ENCODE results near the gene NRL. TPM values are rescaled to one million over a fixed set of nuclear protein-coding genes. Genes with fewer than 3 reads are reported as not detected.
A peak's percentile ranks its signal among the peaks of the same experiment; 100 is the strongest.

Gene NRL
- total and polyA plus RNA-seq, 10 of the 15 experiments (the other 5 are each of a cell fraction or from before 2014, with no cell fraction given): 0.11 to 4.4 (median 2.2) TPM

DNA sequence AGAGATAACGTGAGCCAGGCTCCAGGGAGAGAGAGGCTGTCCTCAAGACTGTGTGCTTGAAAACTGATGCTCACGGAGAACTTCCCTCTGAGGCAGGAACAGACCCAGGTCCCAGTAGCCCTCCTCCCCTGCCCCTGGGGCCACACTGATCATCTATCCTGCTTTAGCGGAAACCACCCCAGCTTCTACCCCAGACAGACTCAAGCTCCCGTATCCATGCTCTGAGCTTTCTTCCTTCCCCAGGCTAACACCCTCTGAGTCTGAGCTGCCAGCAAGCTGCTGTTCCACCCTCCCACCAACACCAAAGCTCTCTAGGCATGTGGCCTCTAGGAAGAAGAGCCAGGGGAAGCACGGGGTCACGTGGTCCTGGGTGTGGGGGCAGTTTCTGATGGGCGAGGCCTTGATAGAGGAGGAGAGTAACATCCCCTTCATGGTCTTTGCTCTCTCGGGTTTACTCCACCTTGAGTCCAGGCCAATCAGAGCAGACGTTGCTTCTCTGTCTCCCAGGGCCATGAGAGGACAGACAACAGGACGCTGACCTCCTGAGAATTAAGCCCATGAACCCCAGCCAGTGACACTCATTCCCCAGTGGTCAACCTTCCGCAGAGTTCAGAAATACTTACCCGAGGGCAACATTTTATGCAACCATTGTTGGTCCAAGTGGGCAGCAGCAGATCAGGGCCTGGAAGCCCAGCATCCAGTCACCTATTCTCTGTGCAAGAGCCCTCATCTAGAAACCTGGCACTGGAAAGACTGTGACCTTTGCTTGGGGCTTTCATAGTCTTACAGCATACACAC, 19.3 kb downstream of the NRL start (continued):
- TF ChIP-seq TARDBP (IDR thresholded peaks at IDR 0.05; ENCODE audit: borderline replicate concordance) (0 out of 2 replicates have a peak, but pooled peaks have one; percentile 28), JUNB (IDR thresholded peaks at IDR 0.05) (no peak; the same call in 1 of the 2 replicates), STAT3 (IDR thresholded peaks at IDR 0.05; ENCODE audit: low read depth, low read length) (peak; percentile 62; the same call in 1 of the 2 replicates), SMAD1 (IDR thresholded peaks at IDR 0.05; ENCODE audit: low read depth, partially characterized antibody) (peak; percentile 93), GATAD2B (conservative IDR thresholded peaks at IDR 0.05; ENCODE audit: low read depth) (no peak; the same call in 1 of the 2 replicates), CHD1 (IDR thresholded peaks at IDR 0.05; ENCODE audit: low read depth, low read length) (no peak), GABPA (IDR thresholded peaks at IDR 0.05; ENCODE audit: low read depth) (no peak), ESRRA (IDR thresholded peaks at IDR 0.05; ENCODE audit: low read length) (0 out of 2 replicates have a peak, but pooled peaks have one; percentile 35)
- TF ChIP-seq, protein P1, sequence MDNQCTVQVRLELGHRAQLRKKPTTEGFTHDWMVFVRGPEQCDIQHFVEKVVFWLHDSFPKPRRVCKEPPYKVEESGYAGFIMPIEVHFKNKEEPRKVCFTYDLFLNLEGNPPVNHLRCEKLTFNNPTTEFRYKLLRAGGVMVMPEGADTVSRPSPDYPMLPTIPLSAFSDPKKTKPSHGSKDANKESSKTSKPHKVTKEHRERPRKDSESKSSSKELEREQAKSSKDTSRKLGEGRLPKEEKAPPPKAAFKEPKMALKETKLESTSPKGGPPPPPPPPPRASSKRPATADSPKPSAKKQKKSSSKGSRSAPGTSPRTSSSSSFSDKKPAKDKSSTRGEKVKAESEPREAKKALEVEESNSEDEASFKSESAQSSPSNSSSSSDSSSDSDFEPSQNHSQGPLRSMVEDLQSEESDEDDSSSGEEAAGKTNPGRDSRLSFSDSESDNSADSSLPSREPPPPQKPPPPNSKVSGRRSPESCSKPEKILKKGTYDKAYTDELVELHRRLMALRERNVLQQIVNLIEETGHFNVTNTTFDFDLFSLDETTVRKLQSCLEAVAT (IDR thresholded peaks at IDR 0.05): peak; percentile 77

DNA sequence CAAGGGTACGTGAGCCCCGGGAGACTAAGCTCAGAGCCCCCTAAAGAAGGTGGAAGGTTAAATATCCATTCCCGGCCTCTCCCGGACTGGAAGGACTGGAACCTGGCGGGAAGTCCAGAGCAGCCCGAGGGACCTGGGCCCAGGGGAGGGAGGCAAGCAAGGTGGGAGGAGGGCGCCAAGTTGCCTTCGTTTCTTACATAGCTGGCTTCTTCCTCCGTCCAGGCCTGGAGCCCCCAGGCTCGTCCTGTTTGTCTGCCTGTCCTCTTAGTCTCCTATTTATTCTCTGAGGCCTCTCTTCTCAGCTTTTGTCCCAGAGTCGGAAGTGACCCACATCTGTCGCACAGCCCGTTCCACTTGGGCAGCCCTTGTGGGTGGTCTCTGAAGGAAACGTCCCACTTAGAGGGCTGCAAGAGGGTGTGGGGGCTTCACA, 19.9 kb downstream of the NRL start:
- Histone ChIP-seq H3K4me2 (ENCODE audit: control insufficient read depth, insufficient read depth) (peak overlapping the region; percentile 64), H3K36me3 (ENCODE audit: control insufficient read depth in 2 of 2, insufficient read depth in 2 of 2, low read length in 1 of 2) (peaks cover 0 to 11% of the 10 kb centered on the region in 2 experiments; a peak in 2 of 4 replicates), H3K79me2 (ENCODE audit: control insufficient read depth, insufficient read depth, low read length) (peaks cover 24% of the 10 kb centered on the region), H2AFZ (ENCODE audit: control insufficient read depth, low read depth, low read length) (peak overlapping the region; percentile 36; the same call in 1 of the 2 replicates), H4K20me1 (ENCODE audit: control insufficient read depth, insufficient read depth) (no peaks in the 10 kb centered on the region), H3K4me1 (ENCODE audit: control insufficient read depth, insufficient read depth, low read length) (0 out of 2 replicates have a peak, but pooled peaks cover 3% of the 10 kb centered on the region), H3K9me3 (replicated peaks; ENCODE audit: control insufficient read depth, insufficient read depth, low read length) (no peaks in the 10 kb centered on the region), H3K9ac (ENCODE audit: control insufficient read depth, insufficient read depth, low read length) (peak overlapping the region; percentile 100), H3K27ac (ENCODE audit: control insufficient read depth, insufficient read depth) (peak overlapping the region; percentile 99), H3K4me3 (peak overlapping the region; percentile 98), H3K27me3 (replicated peaks in 1 of 2; ENCODE audit: control insufficient read depth in 2 of 2, insufficient read depth in 2 of 2, low read length in 1 of 2) (no peaks in the 10 kb centered on the region)
- POLR2A ChIA-PET: interaction anchor here (1.0 to 6.8 kb wide), 14 partner anchors 10 to 148 kb away, joined by 3 to 90 read pairs (median 14); partner anchors contain the start of genes CARMIL3, DCAF11, EMC9 and IRF9
- WGBS (ENCODE audit: insufficient coverage, insufficient replicate concordance, low lambda C conversion rate, missing lambda C conversion rate): 1% methylated on average over 14 of the region's 14 CpGs
- SMC1A ChIA-PET (ENCODE audit: uncharacterized antibody, unreplicated experiment): interaction anchor here (0.6 to 9.2 kb wide), 11 partner anchors 11 to 148 kb away, joined by 3 to 195 read pairs (median 7); partner anchors contain the start of genes DCAF11, IPO4, IRF9 and NRL
- RAD21 ChIA-PET (ENCODE audit: unreplicated experiment): interaction anchor here (1.1 to 9.1 kb wide), 14 partner anchors 13 to 213 kb away, joined by 3 to 153 read pairs (median 6); partner anchors contain the start of genes CARMIL3, CIDEB, DCAF11 and IPO4
- FAIRE-seq (no peak), DNase-seq (ENCODE audit: low read depth, low spot score) (no peak), ATAC-seq (peak; percentile 1)
- in situ Hi-C loops (cut with MboI): loop anchor here (5.0 kb wide), 2 partner anchors 38 to 118 kb away; no protein-coding TSS in a partner anchor
- intact Hi-C loops (cut with micrococcal nuclease; ENCODE audit: unreplicated experiment): loop anchor here (1.0 to 5.0 kb wide), 3 partner anchors 19 to 202 kb away; partner anchors contain the start of genes DCAF11, DHRS1, IRF9 and NOP9
- BruUV-seq (replicated peaks): TSS peak; percentile 89
- CTCF ChIA-PET: interaction anchor here (0.7 to 11.2 kb wide), 11 partner anchors 9 to 506 kb away, joined by 3 to 294 read pairs (median 7); partner anchors contain the start of genes DCAF11, IRF9, NRL and PSME2
- TF ChIP-seq ETV6 (conservative IDR thresholded peaks at IDR 0.05 in 1 of 2, IDR thresholded peaks at IDR 0.05 in 1 of 2; ENCODE audit: borderline replicate concordance in 1 of 2, low read depth in 1 of 2) (no peak), ZSCAN29 (IDR thresholded peaks at IDR 0.05) (no peak), NFIC (IDR thresholded peaks at IDR 0.05; ENCODE audit: low read depth, low read length) (0 out of 2 replicates have a peak, but pooled peaks have one; percentile 49), ESRRA (IDR thresholded peaks at IDR 0.05; ENCODE audit: low read length) (no peak), TCF3 (IDR thresholded peaks at IDR 0.05; ENCODE audit: borderline replicate concordance, insufficient read depth, low read depth, low read length) (0 out of 2 replicates have a peak, but pooled peaks have one; percentile 7), ZNF24 (IDR thresholded peaks at IDR 0.05) (no peak), SMARCA5 (IDR thresholded peaks at IDR 0.05) (no peak), MEF2A (IDR thresholded peaks at IDR 0.05; ENCODE audit: insufficient read depth, low read depth, low read length) (no peak)

All from GM12878 (cell line).